ENCODE measurements around the gene SFI1.

DNA sequence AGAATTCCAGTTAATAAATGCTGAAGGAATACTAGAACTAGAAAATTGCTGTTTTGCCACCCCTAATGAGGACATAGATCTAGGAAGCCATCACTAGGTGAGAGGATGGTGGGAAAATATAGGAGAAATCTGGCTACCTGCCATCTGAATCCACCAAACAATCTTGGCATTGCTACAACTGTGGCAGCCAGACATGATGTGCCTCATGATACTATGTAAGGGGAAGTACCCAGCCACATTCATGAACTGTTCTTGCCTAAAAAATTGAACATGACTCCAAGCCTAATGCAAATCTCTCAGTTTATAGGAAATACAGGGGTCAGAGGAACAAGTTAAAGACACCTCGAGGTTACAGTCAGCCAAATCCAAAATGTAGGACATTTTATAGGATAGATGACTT, 72.8 kb downstream of the SFI1 start:
- TF ChIP-seq EZH2 (IDR thresholded peaks at IDR 0.05; ENCODE audit: insufficient read depth, poor library complexity, severe bottlenecking) (no peak), EZH2phosphoT487 (IDR thresholded peaks at IDR 0.05; ENCODE audit: insufficient read depth, low read depth) (no peak)
